ENCODE data around the gene KLHDC8A.

Gene KLHDC8A

GRCh38 chr1:205294175-205294917, 62.4 kb downstream of the KLHDC8A start:
- DNase-seq, result no peak

GRCh38 chr1:205293350-205294074, 63.2 kb downstream of the KLHDC8A start:
- DNase-seq, result no peak

GRCh38 chr1:205291596-205291995, 65.1 kb downstream of the KLHDC8A start:
- DNase-seq, result no peak

GRCh38 chr1:205287767-205288559, 68.8 kb downstream of the KLHDC8A start:
- peak; percentile 69 for DNase-seq

DNA sequence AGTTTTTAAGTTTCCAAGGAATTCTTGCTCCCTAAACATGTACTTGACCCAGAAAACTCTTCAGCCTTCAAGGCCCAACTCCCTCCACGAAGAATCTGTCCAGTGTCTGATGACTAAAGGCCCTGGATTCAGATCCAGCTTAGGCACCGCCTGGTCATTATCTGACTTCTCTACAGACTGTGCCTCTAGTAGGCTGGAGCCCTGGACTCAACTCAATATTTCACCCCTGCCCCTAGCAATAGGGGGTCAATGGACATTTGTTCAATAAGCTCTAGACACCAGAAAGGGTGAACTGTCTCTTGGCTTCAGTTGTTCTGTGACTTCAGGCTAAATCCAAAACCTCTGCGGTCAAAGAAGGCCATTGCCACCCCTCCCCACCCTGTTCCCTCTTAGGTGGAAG, 69.6 kb downstream of the KLHDC8A start:
- DNase-seq, result no peak

GRCh38 chr1:205286335-205286950, 70.3 kb downstream of the KLHDC8A start:
- DNase-seq, result peak; percentile 53

All from activated CD4-positive, alpha-beta T cell treated with anti-CD3 and anti-CD28 coated beads, Interleukin-2, amount 50 U/mL, for 1 hour (primary cell).